ENCODE results near the gene PDIA5.

Gene PDIA5

DNA sequence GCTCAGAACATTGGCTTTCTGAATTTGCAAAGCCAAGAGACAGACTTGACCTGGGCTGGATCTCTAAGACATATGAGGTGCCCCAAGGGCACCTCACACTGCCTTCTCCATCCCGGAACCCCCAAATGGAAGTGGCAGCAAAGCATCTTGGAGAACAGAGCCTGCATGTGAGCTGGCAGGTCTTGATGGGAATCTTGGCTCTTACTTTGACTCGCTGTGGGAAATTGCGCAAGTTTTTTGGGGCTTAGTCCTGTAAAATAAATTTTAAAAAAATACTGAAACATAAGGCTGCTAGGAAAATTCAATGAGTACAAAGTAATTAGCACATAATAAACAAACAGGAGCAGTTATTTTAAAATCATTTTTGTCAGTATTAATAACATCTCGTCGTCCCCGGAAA lies 121.2 kb downstream of the PDIA5 start:
- no peak for DNase-seq

- no peak for DNase-seq
Observed at GRCh38 chr3:123193448-123194101, 126.8 kb downstream of the PDIA5 start.

- no peak for DNase-seq
Observed at GRCh38 chr3:123194552-123194951, 127.7 kb downstream of the PDIA5 start.

DNA sequence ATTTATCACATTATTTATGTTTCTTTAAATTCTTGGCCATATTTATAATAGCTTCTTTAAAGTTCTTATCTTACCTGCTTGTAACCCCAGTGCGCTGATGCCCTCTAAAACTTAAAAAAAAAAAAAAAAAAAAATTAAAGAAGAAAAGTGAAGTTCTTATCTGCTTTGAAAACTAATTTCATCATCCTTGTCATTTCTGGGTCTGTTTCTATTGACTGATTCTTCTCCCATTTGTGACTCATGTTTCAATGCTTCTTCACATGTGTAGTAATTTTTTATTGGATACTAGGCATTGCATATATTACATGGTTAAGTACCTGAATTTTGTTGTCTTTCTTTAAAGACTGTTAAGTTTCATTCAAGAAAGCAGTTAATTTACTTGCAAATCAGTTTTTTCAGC lies 131.5 kb downstream of the PDIA5 start:
- DNase-seq = no peak

DNA sequence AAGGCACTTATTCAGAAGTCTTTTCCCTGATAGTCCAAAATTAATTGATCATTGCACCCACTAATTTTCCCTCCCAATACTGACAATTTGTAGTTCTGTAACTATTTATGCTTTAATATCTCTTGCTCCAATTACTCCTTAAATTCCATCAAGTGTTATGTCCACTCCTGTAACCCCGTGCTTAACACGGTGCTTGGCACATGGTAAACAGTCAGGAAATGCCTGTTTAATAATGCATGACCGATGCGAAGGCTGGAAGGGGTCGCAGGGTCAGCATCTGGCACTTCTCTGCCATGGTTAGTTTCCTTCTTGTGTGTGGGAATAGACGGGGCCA lies 134.4 kb downstream of the PDIA5 start:
- DNase-seq = no peak

DNA sequence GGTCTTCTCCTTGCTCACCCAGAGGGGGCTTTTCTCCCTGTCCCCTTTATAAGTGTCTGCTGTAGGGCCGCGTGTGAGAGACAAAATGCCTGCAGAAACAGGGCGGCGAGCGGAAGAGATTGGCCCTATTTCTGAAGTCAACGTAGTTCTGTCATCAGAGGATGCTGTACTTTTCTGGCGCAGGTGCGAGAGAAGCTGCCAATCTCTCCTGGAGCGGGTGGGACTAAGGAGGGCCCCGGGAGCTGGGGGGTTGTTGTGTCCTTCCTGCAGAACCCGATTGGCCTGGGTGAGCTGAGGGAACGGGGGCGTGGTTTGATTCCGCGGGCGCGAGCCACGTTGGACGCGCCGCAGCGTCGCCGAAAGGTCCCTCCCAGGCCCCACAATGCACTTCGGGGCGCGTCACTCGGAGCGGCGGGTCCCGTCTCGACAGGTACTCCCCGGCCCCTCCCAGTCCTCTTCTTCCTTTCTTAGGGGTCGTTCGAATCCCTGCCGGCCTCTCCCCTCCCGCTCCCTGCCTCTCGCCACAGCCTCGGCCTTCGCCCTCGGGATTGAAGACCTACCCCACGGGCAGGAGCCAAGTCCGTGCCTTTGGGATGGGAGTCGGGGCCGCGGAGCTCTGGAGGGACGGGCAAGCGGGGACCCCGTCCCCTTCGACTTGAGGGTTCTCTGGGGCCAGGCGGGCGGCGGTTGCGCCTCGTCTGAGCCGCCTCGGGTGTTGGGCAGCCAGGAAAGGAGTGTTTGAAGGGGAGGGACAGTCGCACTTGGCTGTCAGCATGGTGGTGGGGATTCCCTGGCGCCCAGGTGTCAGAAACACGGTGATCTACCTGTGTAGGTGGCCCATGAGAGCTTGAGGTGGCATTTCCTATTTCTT lies 135.0 kb downstream of the PDIA5 start, which contains the start of gene SEC22A:
Gene SEC22A (plus strand): TSS at position 387 of the 871 bp plus-strand sequence. CDS start 7,275 bp downstream, outside the sequence.
- peak; percentile 95 for DNase-seq

- DNase-seq = no peak
Observed at GRCh38 chr3:123202451-123202850, 135.6 kb downstream of the PDIA5 start.
